ENCODE measurements around the gene BZW1. TPM values are rescaled to one million over a fixed set of nuclear protein-coding genes. Genes with fewer than 3 reads are reported as not detected.

BZW1 gene
- total and polyA plus RNA-seq, 2 experiments from 2014 or later = 118 to 323 TPM

- H3K27ac Mint-ChIP-seq = no peak overlapping the region
- peaks cover 4% of the 10 kb centered on the region; the same call in 1 of the 3 replicates for H3K4me1 Mint-ChIP-seq
- Histone ChIP-seq H3K9me2 (ENCODE audit: insufficient read depth) (no peaks in the 10 kb centered on the region), H3K4me2 (no peak overlapping the region), H3K4me1 (ENCODE audit: insufficient read depth) (peaks cover 3% of the 10 kb centered on the region; the same call in 1 of the 2 replicates), H3K27me3 (ENCODE audit: insufficient read depth) (no peaks in the 10 kb centered on the region), H3F3A (replicated peaks; ENCODE audit: low read depth) (no peaks in the 10 kb centered on the region), H3K79me2 (replicated peaks; ENCODE audit: insufficient read depth) (no peaks in the 10 kb centered on the region), H3K4me3 (no peak overlapping the region), H3K27ac (ENCODE audit: low read depth) (no peak overlapping the region), H4K20me1 (replicated peaks; ENCODE audit: insufficient read depth) (no peaks in the 10 kb centered on the region; the same call in 1 of the 2 replicates), H2AFZ (no peak overlapping the region), H3K36me3 (ENCODE audit: insufficient read depth) (no peaks in the 10 kb centered on the region)
- TF ChIP-seq EZH2phosphoT487 (IDR thresholded peaks at IDR 0.05; ENCODE audit: unreplicated experiment) (no peak), JUNB (IDR thresholded peaks at IDR 0.05; ENCODE audit: unreplicated experiment) (no peak), POLR2AphosphoS5 (IDR thresholded peaks at IDR 0.05; ENCODE audit: low read depth) (no peak), CTCF (conservative IDR thresholded peaks at IDR 0.05; ENCODE audit: low read depth in 2 of 2) (no peak), ZNF331 (CRISPR knock-in tag; IDR thresholded peaks at IDR 0.05; ENCODE audit: low read depth) (no peak), ZNF114 (CRISPR knock-in tag; IDR thresholded peaks at IDR 0.05) (no peak), ETS1 (IDR thresholded peaks at IDR 0.05) (no peak), EZH2 (IDR thresholded peaks at IDR 0.05; ENCODE audit: low read depth, unreplicated experiment) (no peak)
- H3K4me3 Mint-ChIP-seq = no peak overlapping the region
- H3K36me3 Mint-ChIP-seq (ENCODE audit: low read depth) = no peaks in the 10 kb centered on the region
- peaks cover 3% of the 10 kb centered on the region for H3K27me3 Mint-ChIP-seq (ENCODE audit: insufficient read depth, low read depth, poor library complexity)
- no peak for ATAC-seq
- no peak for DNase-seq (ENCODE audit: low spot score)
- H3K9me3 Mint-ChIP-seq = no peaks in the 10 kb centered on the region
Measured at GRCh38 chr2:200765995-200766660, 45.6 kb upstream of the BZW1 start.

- H3K9me2 ChIP-seq (ENCODE audit: insufficient read depth) = no peaks in the 10 kb centered on the region
- H3K4me2 ChIP-seq = no peak overlapping the region
- no peaks in the 10 kb centered on the region; the same call in 1 of the 2 replicates for H4K20me1 ChIP-seq (replicated peaks; ENCODE audit: insufficient read depth)
- no peaks in the 10 kb centered on the region for H3K36me3 ChIP-seq (ENCODE audit: insufficient read depth)
- no peaks in the 10 kb centered on the region for H3K27me3 ChIP-seq (ENCODE audit: insufficient read depth)
- Mint-ChIP-seq H3K4me1 (no peaks in the 10 kb centered on the region), H3K9me3 (no peaks in the 10 kb centered on the region; the same call in 2 of the 3 replicates), H3K4me3 (no peak overlapping the region), H3K36me3 (ENCODE audit: low read depth) (no peaks in the 10 kb centered on the region), H3K27ac (no peak overlapping the region), H3K27me3 (ENCODE audit: insufficient read depth, low read depth, poor library complexity) (peaks cover 3% of the 10 kb centered on the region)
- ATAC-seq (no peak), DNase-seq (ENCODE audit: low spot score) (no peak)
- H2AFZ ChIP-seq = 0 out of 2 replicates have a peak overlapping the region, but pooled peaks have one; percentile 38
- H3K4me1 ChIP-seq (ENCODE audit: insufficient read depth) = no peaks in the 10 kb centered on the region
- TF ChIP-seq CTCF (conservative IDR thresholded peaks at IDR 0.05; ENCODE audit: low read depth in 2 of 2) = 0 out of 4 replicates have a peak, but pooled peaks of 1 of the 2 experiments have one; percentile 21
- no peak for TF ChIP-seq STAT1 (IDR thresholded peaks at IDR 0.05; ENCODE audit: unreplicated experiment)
- TF ChIP-seq POLR2AphosphoS5 (IDR thresholded peaks at IDR 0.05; ENCODE audit: low read depth) = no peak
- no peaks in the 10 kb centered on the region for H3F3A ChIP-seq (replicated peaks; ENCODE audit: low read depth)
- no peak overlapping the region for H3K27ac ChIP-seq (ENCODE audit: low read depth)
- no peaks in the 10 kb centered on the region for H3K79me2 ChIP-seq (replicated peaks; ENCODE audit: insufficient read depth)
- no peak overlapping the region for H3K4me3 ChIP-seq
Measured at GRCh38 chr2:200767111-200767885, 44.4 kb upstream of the BZW1 start.

All from GM23338 (cell line).